ENCODE data around the gene TMPRSS5. TPM values are rescaled to one million over a fixed set of nuclear protein-coding genes. Genes with fewer than 3 reads are reported as not detected.

The TMPRSS5 gene
- 0.18 TPM in 1 of 2 replicates, not detected in the other for total RNA-seq

GRCh38 chr11:113705871-113706655 is at the start of gene TMPRSS5:
TSS of gene TMPRSS5 (minus strand) at chr11:113706308. CDS start at chr11:113706224, 84 bp downstream.

Other genes starting within 250 kb of the TMPRSS5 start
- not detected in 2 replicates for gene DRD2, start 230.9 kb downstream of the TMPRSS5 start, total RNA-seq
- 16.7 and 17.5 TPM in 2 replicates for gene ZW10, start 67.4 kb upstream of the TMPRSS5 start, total RNA-seq
- gene CLDN25, start 73.5 kb upstream of the TMPRSS5 start, total RNA-seq: not detected in 2 replicates
- gene USP28, start 169.3 kb upstream of the TMPRSS5 start, total RNA-seq: 19.3 and 25.7 TPM in 2 replicates
- not detected in 2 replicates for gene HTR3B, start 198.5 kb upstream of the TMPRSS5 start, total RNA-seq

Measured in myometrial cell (primary cell).